Activated naive CD8-positive, alpha-beta T cell treated with anti-CD3 and anti-CD28 coated beads for 36 hours (primary cell): ENCODE results near the gene CABLES1. TPM values are rescaled to one million over a fixed set of nuclear protein-coding genes. Genes with fewer than 3 reads are reported as not detected.

ENCODE experiments used
- DNase-seq: peaks from one replicate; pipeline ENCODE4 v3.0.0; 2021
- H3K27ac Mint-ChIP-seq: one replicate; pipeline ENCODE4 v1.8.0; 2022; ENCODE audit warnings: mild to moderate bottlenecking, moderate library complexity, mixed read lengths
- H3K27me3 Mint-ChIP-seq: one replicate; pipeline ENCODE4 v1.8.0; 2022; ENCODE audit warnings: mild to moderate bottlenecking, mixed read lengths
- H3K36me3 Mint-ChIP-seq: one replicate; pipeline ENCODE4 v1.8.0; 2021; ENCODE audit warnings: mild to moderate bottlenecking, mixed read lengths
- H3K4me1 Mint-ChIP-seq: one replicate; pipeline ENCODE4 v1.8.0; 2021; ENCODE audit warnings: mixed read lengths
- H3K4me3 Mint-ChIP-seq: one replicate; pipeline ENCODE4 v1.8.0; 2022; ENCODE audit warnings: mild to moderate bottlenecking, moderate library complexity, mixed read lengths
- H3K9me3 Mint-ChIP-seq: one replicate; pipeline ENCODE4 v1.8.0; 2022; ENCODE audit warnings: mixed read lengths
- total RNA-seq, 2 experiments: library from RNA; stranded (reverse); gene quantifications; one replicate each; pipeline ENCODE4 v1.2.3, GENCODE V29; 2021

CABLES1 gene
- total RNA-seq, 2 experiments from 2014 or later, result 10.0 to 11.8 TPM

DNA sequence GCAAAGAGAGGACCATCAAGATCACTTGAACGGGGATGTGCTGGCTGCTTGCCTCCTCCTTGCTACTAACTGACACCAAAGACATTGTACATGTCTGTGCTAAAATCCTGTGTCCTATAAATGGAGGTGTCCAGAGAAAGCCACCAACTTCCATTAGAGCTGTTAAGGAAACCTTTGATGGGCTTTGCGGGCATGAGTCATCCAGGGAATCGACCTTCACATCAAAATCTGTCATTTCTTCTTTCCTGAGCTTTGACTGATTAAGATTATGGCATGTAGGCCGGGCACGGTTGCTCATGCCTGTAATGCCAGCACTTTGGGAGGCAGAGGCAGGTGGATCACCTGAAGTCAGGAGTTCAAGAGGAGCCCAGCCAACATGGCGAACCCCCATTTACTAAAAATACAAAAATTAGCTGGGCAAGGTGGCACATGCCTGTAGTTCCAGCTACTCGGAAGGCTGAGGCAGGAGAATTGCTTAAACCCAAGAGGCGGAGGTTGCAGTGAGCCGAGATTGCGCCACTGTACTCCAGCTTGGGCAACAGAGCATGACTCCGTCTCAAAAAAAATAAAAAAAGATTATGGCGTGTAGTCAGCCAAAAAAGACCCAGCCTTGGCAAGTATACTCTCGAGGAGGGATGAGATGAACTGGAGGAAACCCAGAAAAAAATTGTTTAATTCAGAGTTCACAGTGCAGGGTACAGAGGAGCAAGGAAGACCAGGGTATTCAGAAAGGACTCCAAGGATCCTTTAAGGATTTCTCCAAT, 115.8 kb downstream of the CABLES1 start:
- no peaks in the 10 kb centered on the region for H3K27me3 Mint-ChIP-seq

DNA sequence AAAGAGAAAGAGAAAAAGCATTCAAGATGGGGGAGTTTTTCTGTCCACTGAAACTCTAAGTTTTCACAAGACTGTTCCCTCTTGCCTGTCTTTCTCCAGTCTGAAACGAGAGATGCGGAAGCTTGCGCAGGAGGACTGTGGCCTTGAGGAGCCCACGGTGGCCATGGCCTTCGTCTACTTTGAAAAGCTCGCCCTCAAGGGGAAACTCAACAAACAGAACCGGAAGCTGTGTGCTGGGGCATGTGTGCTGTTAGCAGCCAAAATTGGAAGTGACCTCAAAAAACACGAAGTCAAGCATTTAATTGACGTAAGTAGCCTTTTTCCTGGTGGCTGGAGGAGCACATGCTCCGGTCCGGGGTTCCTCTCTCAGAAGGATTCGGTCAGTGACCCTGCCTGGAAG, 118.3 kb downstream of the CABLES1 start:
- Mint-ChIP-seq H3K27ac (no peak overlapping the region), H3K36me3 (peaks cover 3% of the 10 kb centered on the region), H3K4me3 (no peak overlapping the region), H3K27me3 (no peaks in the 10 kb centered on the region), H3K4me1 (peaks cover 8% of the 10 kb centered on the region), H3K9me3 (no peaks in the 10 kb centered on the region)
- no peak for DNase-seq

More for the DNA sequence above, 115.8 kb downstream of the CABLES1 start:
- Mint-ChIP-seq H3K4me1 (no peaks in the 10 kb centered on the region), H3K27ac (no peak overlapping the region), H3K36me3 (peaks cover 5% of the 10 kb centered on the region), H3K9me3 (no peaks in the 10 kb centered on the region), H3K4me3 (no peak overlapping the region)
- no peak for DNase-seq

DNA sequence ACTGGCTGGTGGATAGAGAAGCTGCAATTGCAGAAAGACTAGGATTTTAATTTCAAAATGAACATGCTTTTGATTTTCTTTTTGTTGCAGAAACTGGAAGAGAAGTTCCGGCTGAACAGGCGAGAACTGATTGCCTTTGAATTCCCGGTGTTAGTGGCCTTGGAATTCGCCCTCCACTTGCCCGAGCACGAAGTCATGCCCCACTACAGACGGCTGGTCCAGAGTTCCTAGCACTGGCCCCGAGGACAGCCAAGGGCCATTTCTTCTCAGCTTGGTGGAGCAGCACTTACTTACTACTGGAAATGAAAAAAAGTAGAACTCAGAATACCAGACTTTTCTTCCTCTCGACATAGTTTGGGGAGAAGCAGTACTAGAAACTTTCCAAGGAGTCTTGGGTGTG, 121.9 kb downstream of the CABLES1 start:
- H3K27ac Mint-ChIP-seq, result no peak overlapping the region
- H3K4me3 Mint-ChIP-seq, result no peak overlapping the region
- H3K27me3 Mint-ChIP-seq, result no peaks in the 10 kb centered on the region
- no peak for DNase-seq
- H3K4me1 Mint-ChIP-seq, result peaks cover 33% of the 10 kb centered on the region
- no peaks in the 10 kb centered on the region for H3K9me3 Mint-ChIP-seq
- peaks cover 3% of the 10 kb centered on the region for H3K36me3 Mint-ChIP-seq

DNA sequence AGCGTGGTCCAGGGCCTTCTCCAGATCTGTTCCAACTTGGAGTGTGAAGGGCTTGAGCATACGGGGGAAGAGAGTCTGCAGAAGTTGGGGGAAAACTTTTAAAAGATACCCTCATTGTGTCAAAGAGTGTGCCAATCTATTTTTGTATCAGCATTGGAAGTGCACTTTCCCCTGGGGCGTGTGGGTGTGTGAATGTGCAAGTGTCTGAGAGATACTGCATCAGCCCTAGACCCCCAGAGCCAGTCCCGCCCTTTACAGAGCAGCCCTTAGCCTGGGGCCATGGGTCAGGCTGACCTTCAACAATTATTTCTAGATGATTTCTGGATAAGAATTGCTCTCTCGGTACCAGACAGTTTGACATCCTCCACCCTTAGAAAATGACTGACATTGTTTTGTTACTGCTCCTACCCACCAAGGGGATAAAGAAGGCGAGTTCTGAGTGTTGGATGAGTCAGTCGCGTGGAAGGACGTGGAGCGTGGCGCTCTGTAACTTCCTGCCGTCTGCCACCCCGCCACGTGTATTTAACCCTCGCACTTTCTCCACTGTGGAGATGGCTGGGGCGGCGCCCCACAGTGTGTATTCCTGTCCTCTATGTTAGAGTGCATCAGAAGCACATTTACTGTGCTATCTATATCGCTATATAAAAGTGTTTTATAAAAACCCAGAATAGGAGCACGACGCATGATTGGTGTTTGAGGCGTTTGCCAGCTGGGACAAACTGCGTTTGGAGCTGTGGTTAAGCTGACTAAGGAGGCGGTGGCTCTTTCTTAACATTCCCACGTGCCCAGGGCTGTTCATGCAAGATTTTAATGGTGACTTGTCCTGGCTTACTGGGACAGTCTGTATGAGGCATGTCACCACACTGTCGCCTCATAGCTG, 122.6 kb downstream of the CABLES1 start:
- peaks cover 3% of the 10 kb centered on the region for H3K36me3 Mint-ChIP-seq
- H3K27ac Mint-ChIP-seq, result no peak overlapping the region

DNA sequence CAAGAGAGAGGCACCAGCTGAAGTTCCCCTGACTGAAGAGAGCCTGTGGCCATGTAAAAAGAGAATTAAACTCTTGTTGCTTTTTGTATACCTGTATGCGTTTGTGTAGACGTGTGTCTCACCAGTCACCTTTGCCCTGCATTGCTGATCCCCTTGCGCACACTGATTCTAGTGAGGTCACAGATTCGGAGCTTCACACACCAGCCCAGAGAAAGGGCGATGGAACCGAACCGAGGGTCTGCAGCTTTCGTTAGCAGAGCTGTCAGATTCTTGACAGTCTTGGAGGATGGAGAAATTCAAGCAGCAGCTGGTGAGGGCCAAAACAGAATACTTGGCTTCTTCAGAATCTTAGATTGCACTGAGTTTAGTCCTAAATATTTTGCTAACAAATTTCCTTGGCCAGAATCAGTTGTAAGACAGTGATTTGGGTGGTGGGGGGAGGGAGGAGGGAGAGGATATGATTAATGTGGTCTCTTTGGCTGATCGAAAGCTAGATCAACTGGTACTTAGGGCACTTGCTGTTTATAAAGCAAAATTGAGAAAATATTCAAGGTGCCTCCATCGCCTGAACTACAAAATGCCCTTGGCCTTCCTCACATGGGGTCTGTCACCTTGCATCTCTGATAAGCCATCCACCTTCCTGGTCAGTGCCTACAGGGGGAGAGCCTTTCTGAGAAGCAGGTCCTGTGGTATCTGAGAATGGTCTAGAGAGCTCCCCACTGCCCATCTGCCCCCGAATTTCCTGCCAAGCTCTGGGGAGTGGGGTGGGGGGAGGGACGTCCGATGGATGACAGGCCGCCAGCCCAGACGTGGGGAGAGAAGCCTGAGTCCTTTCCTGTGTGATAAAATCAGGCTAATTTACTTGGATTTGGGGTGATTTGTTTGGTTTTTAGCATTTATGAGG, 123.5 kb downstream of the CABLES1 start:
- Mint-ChIP-seq H3K9me3 (no peaks in the 10 kb centered on the region), H3K27ac (no peak overlapping the region), H3K4me3 (peak overlapping the region; percentile 69)

More for the DNA sequence above, 122.6 kb downstream of the CABLES1 start:
- H3K4me1 Mint-ChIP-seq, result peaks cover 33% of the 10 kb centered on the region
- no peaks in the 10 kb centered on the region for H3K27me3 Mint-ChIP-seq
- H3K4me3 Mint-ChIP-seq, result no peak overlapping the region
- no peak for DNase-seq
- no peaks in the 10 kb centered on the region for H3K9me3 Mint-ChIP-seq

DNA sequence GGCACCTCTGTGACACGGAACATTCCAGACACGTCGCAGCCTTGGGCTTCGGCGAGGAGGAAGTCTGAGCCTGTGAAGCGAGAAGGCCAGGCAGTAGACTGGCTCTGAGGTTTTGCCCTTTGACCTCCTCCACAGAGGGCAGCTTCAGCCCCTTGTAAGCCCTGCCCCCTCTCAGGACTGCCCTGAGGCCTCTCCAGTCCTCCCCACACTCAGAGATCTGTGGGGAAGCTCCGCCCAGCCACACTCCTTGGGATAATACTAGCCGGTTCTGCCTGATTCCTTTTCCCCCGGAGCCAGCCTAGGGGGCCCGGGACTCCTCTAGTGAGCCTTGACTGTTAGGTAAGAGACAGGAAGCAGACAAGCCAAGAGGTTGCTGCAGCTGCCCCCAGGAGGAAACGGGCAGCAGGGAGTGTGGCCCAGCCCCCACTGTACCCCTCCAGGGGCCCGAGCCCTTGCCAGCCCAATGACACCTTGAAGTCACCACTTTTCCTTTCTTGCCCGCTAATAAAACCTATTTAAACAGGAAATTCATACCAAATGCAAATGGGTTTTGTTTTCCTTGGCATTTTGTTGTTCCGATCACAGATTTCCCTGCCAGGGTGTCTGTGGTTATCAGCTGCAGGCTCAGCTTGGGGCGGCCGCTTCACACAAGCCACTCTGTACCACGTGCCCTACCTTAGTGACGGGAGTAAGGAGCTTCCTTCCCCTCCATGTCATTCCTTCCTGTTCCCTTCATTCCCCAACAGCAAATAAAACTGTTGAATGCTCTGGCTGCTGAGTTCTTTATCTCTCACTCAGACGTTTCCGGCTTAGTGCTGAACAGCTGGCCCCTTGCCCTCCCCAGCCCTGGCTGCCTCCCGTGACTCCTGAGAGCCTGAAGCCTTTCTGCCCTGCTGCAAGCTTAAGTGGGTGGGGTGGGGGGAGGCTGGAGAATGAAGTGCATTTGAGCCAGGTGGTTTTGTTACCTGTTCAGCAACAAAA, 124.7 kb downstream of the CABLES1 start:
- Mint-ChIP-seq H3K36me3 (no peaks in the 10 kb centered on the region), H3K9me3 (no peaks in the 10 kb centered on the region), H3K4me1 (peaks cover 33% of the 10 kb centered on the region), H3K4me3 (peak overlapping the region; percentile 69), H3K27ac (peak overlapping the region; percentile 70), H3K27me3 (no peaks in the 10 kb centered on the region)
- DNase-seq, result peak; percentile 25

More for the DNA sequence above, 123.5 kb downstream of the CABLES1 start:
- Mint-ChIP-seq H3K36me3 (no peaks in the 10 kb centered on the region), H3K4me1 (peaks cover 33% of the 10 kb centered on the region), H3K27me3 (no peaks in the 10 kb centered on the region)
- DNase-seq, result no peak

DNA sequence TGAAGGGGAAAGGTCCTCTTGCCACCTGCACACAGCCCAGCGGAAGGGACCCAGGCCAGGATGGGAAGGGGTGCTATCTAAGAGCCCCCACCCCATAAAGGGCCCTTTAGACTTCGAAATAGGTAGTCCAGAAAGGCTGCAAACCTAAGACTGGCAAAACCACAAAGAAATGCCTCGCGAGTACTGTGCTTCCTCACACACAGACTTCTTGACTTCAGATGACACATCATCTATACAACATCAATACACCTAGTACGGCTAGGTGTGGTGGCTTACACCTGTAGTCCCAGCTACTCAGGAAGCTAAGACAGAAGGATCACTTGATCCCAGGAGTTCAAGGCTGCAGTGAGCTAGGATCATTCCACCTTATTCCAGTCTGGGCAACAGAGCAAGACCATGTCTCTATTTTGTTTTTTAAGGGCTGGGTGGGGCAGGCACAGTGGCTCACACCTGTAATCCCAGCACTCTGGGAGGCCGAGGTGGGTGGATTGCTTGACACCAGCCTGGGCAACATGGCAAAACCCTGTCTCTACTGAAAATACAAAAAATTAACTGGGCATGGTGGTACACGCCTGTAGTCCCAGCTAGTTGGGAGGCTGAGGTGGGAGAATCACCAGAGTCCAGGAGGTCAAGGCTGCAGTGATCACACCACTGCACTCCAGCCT, 125.8 kb downstream of the CABLES1 start:
- Mint-ChIP-seq H3K27ac (no peak overlapping the region), H3K9me3 (no peaks in the 10 kb centered on the region), H3K4me1 (peaks cover 33% of the 10 kb centered on the region), H3K4me3 (no peak overlapping the region), H3K27me3 (no peaks in the 10 kb centered on the region), H3K36me3 (no peaks in the 10 kb centered on the region)
- no peak for DNase-seq

DNA sequence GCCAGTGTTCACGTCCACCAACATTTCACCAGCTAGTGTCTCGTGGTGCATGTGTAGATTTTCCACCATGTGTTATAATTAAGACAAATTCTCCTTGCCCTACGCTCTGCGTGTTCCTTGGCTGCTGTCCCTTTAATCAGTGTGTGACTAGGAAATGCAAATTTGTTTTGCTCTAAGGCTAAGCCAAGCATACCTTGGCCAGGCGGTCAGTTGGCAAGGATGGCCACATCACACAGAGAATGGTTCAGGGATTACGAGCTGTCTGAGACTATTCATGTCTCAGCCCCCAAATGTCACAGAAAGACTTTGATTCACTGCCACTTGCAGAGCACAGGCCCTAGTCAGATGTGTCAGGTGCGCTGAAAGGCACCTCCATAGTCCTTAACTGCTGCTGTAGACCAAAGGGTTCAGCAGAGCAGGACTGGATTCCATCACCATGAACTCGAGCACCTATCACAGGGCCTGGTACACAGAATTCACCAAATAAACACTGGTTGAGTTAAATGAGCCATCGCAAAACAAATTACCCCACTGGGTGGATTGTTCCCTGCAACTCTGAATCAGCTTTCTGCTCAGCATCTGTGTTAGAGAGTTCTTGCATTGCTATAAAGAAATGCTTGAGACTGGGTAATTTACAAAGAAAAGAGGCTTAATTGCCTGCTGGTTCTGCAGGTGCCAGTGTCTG, 128.4 kb downstream of the CABLES1 start:
- Mint-ChIP-seq H3K36me3 (peaks cover 11% of the 10 kb centered on the region), H3K4me1 (peaks cover 34% of the 10 kb centered on the region), H3K27ac (no peak overlapping the region), H3K27me3 (no peaks in the 10 kb centered on the region), H3K4me3 (no peak overlapping the region), H3K9me3 (peaks cover 6% of the 10 kb centered on the region)
- no peak for DNase-seq

DNA sequence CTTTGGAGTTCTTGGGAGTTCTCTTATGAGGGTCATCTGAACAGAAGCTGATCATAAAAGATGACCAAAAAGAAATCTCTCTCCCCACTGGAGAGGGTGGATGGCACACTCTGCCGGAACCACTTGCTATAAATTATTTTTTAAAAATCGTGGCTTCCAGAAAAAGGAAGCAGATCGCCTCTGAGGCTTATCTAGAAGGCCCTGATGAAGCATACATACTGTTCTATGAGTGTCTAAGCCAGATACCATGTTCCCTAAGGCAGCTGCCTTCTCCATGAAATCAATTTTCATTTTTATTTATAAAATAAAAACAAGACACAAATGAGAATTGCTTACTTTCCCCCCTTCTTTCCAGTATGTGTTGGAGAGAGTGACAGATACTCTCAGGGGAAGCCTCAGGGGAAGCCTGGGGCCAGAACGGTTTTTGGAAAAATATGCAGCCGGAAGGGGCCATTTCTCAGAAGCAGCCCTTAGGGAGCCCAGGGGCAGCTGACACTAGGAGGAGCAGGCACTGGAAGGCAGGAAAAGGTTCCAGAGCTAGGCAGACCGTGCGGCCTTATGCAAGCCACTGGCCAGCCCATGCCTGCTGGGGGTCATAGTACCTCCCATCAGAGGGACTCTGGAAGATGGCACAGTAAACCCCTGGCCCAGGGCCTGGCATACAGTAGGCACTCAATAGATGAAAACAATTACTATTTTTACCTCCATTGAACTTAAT, 130.6 kb downstream of the CABLES1 start:
- no peaks in the 10 kb centered on the region for H3K27me3 Mint-ChIP-seq
- DNase-seq, result no peak
- H3K4me3 Mint-ChIP-seq, result no peak overlapping the region
- peaks cover 20% of the 10 kb centered on the region for H3K4me1 Mint-ChIP-seq
- H3K36me3 Mint-ChIP-seq, result peaks cover 24% of the 10 kb centered on the region
- H3K9me3 Mint-ChIP-seq, result peaks cover 18% of the 10 kb centered on the region
- peak overlapping the region; percentile 6 for H3K27ac Mint-ChIP-seq

DNA sequence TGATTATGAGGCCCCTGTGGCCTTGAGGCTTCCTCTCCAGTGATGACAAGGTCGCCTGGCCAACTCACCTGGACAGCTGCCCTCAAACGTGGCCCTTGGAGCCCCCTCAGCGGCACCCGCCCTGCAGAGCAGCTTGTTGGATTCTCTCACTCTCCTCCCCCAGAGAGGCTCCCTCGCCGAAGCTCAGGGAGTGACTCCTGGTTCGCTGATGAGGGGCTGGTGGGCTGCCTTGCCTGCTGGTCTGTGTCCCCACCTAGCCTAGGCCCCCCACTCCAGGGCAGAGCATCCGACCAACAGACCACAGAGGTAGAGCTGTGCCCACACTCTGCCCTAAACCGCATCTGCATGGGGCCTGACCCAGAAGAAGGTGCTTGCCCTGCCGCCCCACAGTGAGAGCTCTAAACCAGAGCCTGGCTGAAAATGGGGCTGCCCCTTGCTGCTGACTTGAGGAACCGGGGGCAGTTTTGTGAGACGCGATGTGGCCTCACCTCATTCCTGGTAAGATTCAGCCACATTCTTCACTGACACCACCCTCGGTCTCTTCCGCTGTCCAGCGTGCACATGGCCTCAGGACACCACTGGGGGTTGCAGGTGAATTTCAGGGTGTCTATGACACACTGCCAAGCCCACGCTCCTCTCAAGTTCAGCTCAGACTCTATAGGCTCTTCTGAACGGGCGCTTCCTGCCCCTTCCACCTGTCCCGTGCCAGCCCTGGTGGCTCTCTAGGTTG, 131.6 kb downstream of the CABLES1 start:
- no peak overlapping the region for H3K4me3 Mint-ChIP-seq
- H3K4me1 Mint-ChIP-seq, result peaks cover 17% of the 10 kb centered on the region
- peaks cover 23% of the 10 kb centered on the region for H3K9me3 Mint-ChIP-seq
- H3K36me3 Mint-ChIP-seq, result peaks cover 32% of the 10 kb centered on the region
- H3K27me3 Mint-ChIP-seq, result no peaks in the 10 kb centered on the region
- peak overlapping the region; percentile 28 for H3K27ac Mint-ChIP-seq
- DNase-seq, result no peak

DNA sequence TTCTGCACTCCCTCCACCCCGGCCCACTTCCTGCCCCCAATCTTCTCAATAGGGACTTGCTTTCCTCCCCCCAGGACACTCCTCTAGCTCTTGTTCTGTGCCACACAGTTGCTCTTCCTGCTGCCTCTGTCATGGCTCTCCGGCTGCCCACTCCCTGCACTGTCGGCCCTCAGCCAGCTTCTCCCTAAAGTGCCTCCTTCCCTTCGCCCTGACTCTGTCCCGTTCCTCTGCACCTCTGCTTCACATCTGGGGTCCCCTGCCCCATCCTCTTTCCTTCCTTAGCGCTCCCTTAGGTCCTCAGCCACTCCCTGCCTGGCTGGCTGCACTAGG, 132.1 kb downstream of the CABLES1 start:
- DNase-seq, result no peak
- Mint-ChIP-seq H3K36me3 (peaks cover 32% of the 10 kb centered on the region), H3K4me3 (no peak overlapping the region), H3K27ac (peak overlapping the region; percentile 28), H3K9me3 (peaks cover 24% of the 10 kb centered on the region), H3K27me3 (no peaks in the 10 kb centered on the region), H3K4me1 (peaks cover 17% of the 10 kb centered on the region)

DNA sequence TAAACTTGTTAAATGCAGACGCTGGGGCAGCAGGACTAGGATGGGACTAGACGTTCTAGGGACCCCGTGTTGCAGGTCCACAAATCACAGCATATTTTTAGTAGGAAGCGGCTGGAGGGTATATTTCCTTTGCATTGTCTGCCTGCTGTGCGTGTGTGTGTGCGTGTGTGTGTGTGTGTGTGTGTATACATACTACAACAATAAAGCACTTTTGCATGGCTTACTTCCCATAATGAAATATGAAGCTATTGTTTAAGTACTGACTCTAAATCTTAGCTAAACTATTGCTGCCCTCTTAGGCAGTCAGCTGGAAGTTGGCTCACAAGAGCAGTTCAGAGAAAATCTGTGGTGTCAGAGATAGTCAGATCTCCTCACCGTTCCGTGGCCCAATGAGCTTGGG, 133.4 kb downstream of the CABLES1 start:
- no peak overlapping the region for H3K27ac Mint-ChIP-seq
- H3K9me3 Mint-ChIP-seq, result peaks cover 25% of the 10 kb centered on the region
- H3K36me3 Mint-ChIP-seq, result peaks cover 32% of the 10 kb centered on the region
- no peaks in the 10 kb centered on the region for H3K27me3 Mint-ChIP-seq
- peaks cover 17% of the 10 kb centered on the region for H3K4me1 Mint-ChIP-seq
- no peak for DNase-seq
- no peak overlapping the region for H3K4me3 Mint-ChIP-seq
